Adrenal gland (tissue), 5 donors: ENCODE results near the gene KDM4C.

Experiments
- POLR2A ChIP-seq, 2 donors: fragments of 450-650 bp; IDR thresholded peaks; one replicate each; pipeline ENCODE4 v1.6.1; 2017; ENCODE audit warnings: antibody characterized with exemption in 2 of 2, mild to moderate bottlenecking in 2 of 2, moderate library complexity in 1 of 2
- TF ChIP-seq, protein P1 (sequence below), 6 experiments: fragments of 450-650 bp in 4 of 6; fragments of 200-600 bp in 2 of 6; sonication (generic) in 1 of 6; IDR thresholded peaks; 1 replicate in 5 of 6; 2 replicates in 1 of 6; pipeline versions ENCODE4 v1.5.1 to v1.8.0; 2016 to 2021; ENCODE audit warnings: antibody characterized with exemption in 6 of 6, mild to moderate bottlenecking in 2 of 6, moderate library complexity in 1 of 6
- donor health status: DM: no; HTN: no; CAD: no.

DNA sequence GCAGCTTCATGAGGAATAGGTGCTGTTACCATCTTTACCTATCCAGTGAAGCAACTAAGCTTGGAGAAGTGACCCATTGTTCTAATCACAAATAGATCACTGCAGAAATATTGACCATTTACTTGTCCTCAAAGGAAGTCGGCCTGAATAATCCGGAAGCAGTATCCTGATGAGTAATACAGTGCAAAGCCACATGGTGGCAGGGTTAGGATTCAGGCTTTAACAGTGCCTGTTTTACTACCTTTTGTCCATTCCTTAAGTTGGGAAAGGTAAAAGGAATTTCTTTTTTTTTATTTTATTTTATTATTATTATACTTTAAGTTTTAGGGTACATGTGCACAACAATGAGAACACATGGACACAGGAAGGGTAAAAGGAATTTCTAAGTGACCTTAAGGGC is 336.3 kb downstream of the KDM4C start:
- TF ChIP-seq, protein P1, sequence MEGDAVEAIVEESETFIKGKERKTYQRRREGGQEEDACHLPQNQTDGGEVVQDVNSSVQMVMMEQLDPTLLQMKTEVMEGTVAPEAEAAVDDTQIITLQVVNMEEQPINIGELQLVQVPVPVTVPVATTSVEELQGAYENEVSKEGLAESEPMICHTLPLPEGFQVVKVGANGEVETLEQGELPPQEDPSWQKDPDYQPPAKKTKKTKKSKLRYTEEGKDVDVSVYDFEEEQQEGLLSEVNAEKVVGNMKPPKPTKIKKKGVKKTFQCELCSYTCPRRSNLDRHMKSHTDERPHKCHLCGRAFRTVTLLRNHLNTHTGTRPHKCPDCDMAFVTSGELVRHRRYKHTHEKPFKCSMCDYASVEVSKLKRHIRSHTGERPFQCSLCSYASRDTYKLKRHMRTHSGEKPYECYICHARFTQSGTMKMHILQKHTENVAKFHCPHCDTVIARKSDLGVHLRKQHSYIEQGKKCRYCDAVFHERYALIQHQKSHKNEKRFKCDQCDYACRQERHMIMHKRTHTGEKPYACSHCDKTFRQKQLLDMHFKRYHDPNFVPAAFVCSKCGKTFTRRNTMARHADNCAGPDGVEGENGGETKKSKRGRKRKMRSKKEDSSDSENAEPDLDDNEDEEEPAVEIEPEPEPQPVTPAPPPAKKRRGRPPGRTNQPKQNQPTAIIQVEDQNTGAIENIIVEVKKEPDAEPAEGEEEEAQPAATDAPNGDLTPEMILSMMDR (IDR thresholded peaks at IDR 0.05) = peak in 4 of 6 experiments; percentile 22 to 34 (median 28)
- TF ChIP-seq POLR2A (IDR thresholded peaks at IDR 0.05) = no peak
